ENCODE measurements around the gene PIGR. TPM values are rescaled to one million over a fixed set of nuclear protein-coding genes. Genes with fewer than 3 reads are reported as not detected.
"Not testable (repeated sequence)": the region's sequence is repeated elsewhere in the genome, so short reads cannot be mapped to it uniquely, and the experiment has no call there.

Gene PIGR
- polyA plus RNA-seq, 1 donor from 2014 or later, result not detected

- no peaks in the 10 kb centered on the region for H3K27me3 ChIP-seq (ENCODE audit: insufficient read depth, low read depth, low read length)
- H3F3A ChIP-seq (ENCODE audit: insufficient read depth, low read length, poor library complexity, severe bottlenecking), result no peaks in the 10 kb centered on the region
- H3K4me2 ChIP-seq (ENCODE audit: low read length), result no peak overlapping the region
- no peaks in the 10 kb centered on the region for H3K9me2 ChIP-seq (ENCODE audit: insufficient read depth, low read length)
- no peaks in the 10 kb centered on the region for H3K9me3 ChIP-seq (ENCODE audit: low read length)
- H3K79me2 ChIP-seq (replicated peaks; ENCODE audit: insufficient read depth, low read length), result no peaks in the 10 kb centered on the region
- H3K27ac ChIP-seq (ENCODE audit: low read length), result no peak overlapping the region
- no peak overlapping the region for H3K4me3 ChIP-seq (ENCODE audit: low read length)
- H4K20me1 ChIP-seq (ENCODE audit: insufficient read depth), result no peaks in the 10 kb centered on the region
- no peak overlapping the region for H2AFZ ChIP-seq (ENCODE audit: low read depth, low read length)
- no peak for TF ChIP-seq EP300 (conservative IDR thresholded peaks at IDR 0.05; ENCODE audit: poor library complexity, severe bottlenecking)
- TF ChIP-seq REST (IDR thresholded peaks at IDR 0.05; ENCODE audit: borderline replicate concordance), result no peak
- no peak for TF ChIP-seq SMC3 (conservative IDR thresholded peaks at IDR 0.05; ENCODE audit: poor library complexity)
- TF ChIP-seq TAF1 (IDR thresholded peaks at IDR 0.05; ENCODE audit: low read depth), result no peak
- no peak for TF ChIP-seq CTCF (IDR thresholded peaks at IDR 0.05; ENCODE audit: poor library complexity, severe bottlenecking)
- no peak for TF ChIP-seq EZH2 (IDR thresholded peaks at IDR 0.05; ENCODE audit: borderline replicate concordance, insufficient read depth, low read length, poor library complexity, severe bottlenecking)
- no peak for TF ChIP-seq RAD21 (conservative IDR thresholded peaks at IDR 0.05)
- no peak for TF ChIP-seq POLR2AphosphoS5 (IDR thresholded peaks at IDR 0.05)
- TF ChIP-seq MXI1 (conservative IDR thresholded peaks at IDR 0.05; ENCODE audit: poor library complexity, severe bottlenecking), result no peak
- no peaks in the 10 kb centered on the region for H3K36me3 ChIP-seq (ENCODE audit: insufficient read depth, low read length)
- no peak overlapping the region for H3K9ac ChIP-seq (ENCODE audit: low read length)
Observed at GRCh38 chr1:206924592-206925105, 21.6 kb downstream of the PIGR start.

GRCh38 chr1:206923961-206924557 lies 22.2 kb downstream of the PIGR start:
- H3K79me2 ChIP-seq (replicated peaks; ENCODE audit: insufficient read depth, low read length); H3F3A ChIP-seq (ENCODE audit: insufficient read depth, low read length, poor library complexity, severe bottlenecking); H3K27me3 ChIP-seq (ENCODE audit: insufficient read depth, low read depth, low read length); H3K9me2 ChIP-seq (ENCODE audit: insufficient read depth, low read length); H3K27ac ChIP-seq (ENCODE audit: low read length); H3K9ac ChIP-seq (ENCODE audit: low read length); H3K9me3 ChIP-seq (ENCODE audit: low read length); H4K20me1 ChIP-seq (ENCODE audit: insufficient read depth); H3K4me2 ChIP-seq (ENCODE audit: low read length); H2AFZ ChIP-seq (ENCODE audit: low read depth, low read length); H3K36me3 ChIP-seq (ENCODE audit: insufficient read depth, low read length); H3K4me3 ChIP-seq (ENCODE audit: low read length): not testable (repeated sequence)

All from neural cell (in vitro differentiated cells).